ENCODE results near the gene SLX4IP.

- TF ChIP-seq EZH2 (IDR thresholded peaks at IDR 0.05) (no peak), POLR2AphosphoS5 (IDR thresholded peaks at IDR 0.05; ENCODE audit: borderline replicate concordance, low read depth, low read length) (no peak)
Observed at GRCh38 chr20:10536531-10536930, 101.4 kb downstream of the SLX4IP start.

All from SK-N-MC (cell line).